GM12878 (cell line): ENCODE data around the gene LSM14A. TPM values are rescaled to one million over a fixed set of nuclear protein-coding genes. Genes with fewer than 3 reads are reported as not detected.

Experiments
- ATAC-seq: fragments of 200-7000 bp; cut with Tn5 transposase; 3 replicates; pipeline ENCODE4 v1.9.1; 2020; ENCODE audit warnings: mild to moderate bottlenecking, moderate library complexity
- BruUV-seq: library from RNA; stranded (reverse); fragments of 400-500 nt; replicated peaks from 2 replicates; lab custom pipeline; 2021; lab: Mats Ljungman, UMichigan
- CTCF ChIA-PET: fragments of 300-600 bp; sonication (Branson Sonifier 250); formaldehyde crosslinking; extraction: SDS; loops from one replicate; lab custom pipeline; 2021; ENCODE audit warnings: inconsistent platforms; lab: Yijun Ruan, JAX
- POLR2A ChIA-PET: fragments of 350-600 bp; formaldehyde crosslinking; extraction: SDS; loops from one replicate; lab custom pipeline; 2021; ENCODE audit warnings: inconsistent platforms; lab: Charles Lee
- RAD21 ChIA-PET: fragments of 300-600 bp; sonication (Branson Sonifier 250); formaldehyde crosslinking; loops from one replicate; lab custom pipeline; 2023; ENCODE audit warnings: antibody characterized with exemption; ENCODE audit not compliant: unreplicated experiment; lab: Charles Lee
- SMC1A ChIA-PET: fragments of 300-600 bp; sonication (Branson Sonifier 250); formaldehyde crosslinking; loops from one replicate; lab custom pipeline; 2023; ENCODE audit not compliant: unreplicated experiment, uncharacterized antibody; lab: Charles Lee
- DNase-seq: peaks from one replicate; pipeline ENCODE4 v3.0.0-alpha.2; 2011; ENCODE audit warnings: low read depth, low spot score
- FAIRE-seq: peaks from 3 replicates; lab custom pipeline; 2011; peaks lifted over from hg19 to GRCh38; lab: Jason Lieb, UNC
- H2AFZ ChIP-seq: 2 replicates; pipeline ENCODE4 v1.6.0; 2011; ENCODE audit warnings: low read depth, low read length, control low read depth; ENCODE audit not compliant: control insufficient read depth
- H3K27ac ChIP-seq: 2 replicates; pipeline ENCODE4 v1.5.1; 2011; ENCODE audit warnings: control low read depth; ENCODE audit not compliant: control insufficient read depth, insufficient read depth
- H3K27me3 ChIP-seq, 2 experiments: replicated peaks in 1 of 2; 2 replicates each; pipeline versions ENCODE4 v1.6.0 to v1.6.1; 2011; ENCODE audit warnings: low read length in 1 of 2; ENCODE audit not compliant: control insufficient read depth in 2 of 2, insufficient read depth in 2 of 2
- H3K36me3 ChIP-seq, 2 experiments: 2 replicates each; pipeline ENCODE4 v1.5.1; 2011; ENCODE audit warnings: low read length in 1 of 2; ENCODE audit not compliant: control insufficient read depth in 2 of 2, insufficient read depth in 2 of 2
- H3K4me1 ChIP-seq: 2 replicates; pipeline ENCODE4 v1.6.1; 2011; ENCODE audit warnings: mild to moderate bottlenecking, low read length, moderate library complexity, mixed read lengths; ENCODE audit not compliant: control insufficient read depth, insufficient read depth
- H3K4me2 ChIP-seq: 2 replicates; pipeline ENCODE4 v1.6.0; 2011; ENCODE audit warnings: control low read depth; ENCODE audit not compliant: control insufficient read depth, insufficient read depth
- H3K4me3 ChIP-seq: fragments of 200-600 bp; sonication (generic); 2 replicates; pipeline ENCODE4 v1.5.1; 2016
- H3K79me2 ChIP-seq: 2 replicates; pipeline ENCODE4 v1.6.0; 2011; ENCODE audit warnings: low read length; ENCODE audit not compliant: control insufficient read depth, insufficient read depth
- H3K9ac ChIP-seq: 2 replicates; pipeline ENCODE4 v1.8.0; 2011; ENCODE audit warnings: low read length, control low read depth, mixed read lengths; ENCODE audit not compliant: control insufficient read depth, insufficient read depth
- H3K9me3 ChIP-seq: replicated peaks from 3 replicates; pipeline ENCODE4 v1.5.1; 2011; ENCODE audit warnings: mild to moderate bottlenecking, low read length; ENCODE audit not compliant: control insufficient read depth, insufficient read depth
- H4K20me1 ChIP-seq: 2 replicates; pipeline ENCODE4 v1.6.0; 2011; ENCODE audit not compliant: control insufficient read depth, insufficient read depth
- CHD2 ChIP-seq: IDR thresholded peaks from 2 replicates; pipeline ENCODE4 v1.6.1; 2011; ENCODE audit warnings: low read depth, low read length, improper control_type of control experiment, borderline replicate concordance
- EGR1 ChIP-seq, 2 experiments: IDR thresholded peaks; 1 replicate in 1 of 2; 2 replicates in 1 of 2; pipeline ENCODE4 v1.6.1; 2011 to 2012; ENCODE audit warnings: low read depth in 2 of 2, low read length in 2 of 2, borderline replicate concordance in 1 of 2, mild to moderate bottlenecking in 1 of 2, moderate library complexity in 1 of 2
- ETV6 ChIP-seq, 2 experiments: fragments of 450-650 bp in 1 of 2; IDR thresholded peaks in 1 of 2; conservative IDR thresholded peaks in 1 of 2; 2 replicates each; pipeline ENCODE4 v1.6.1; 2014; ENCODE audit warnings: antibody characterized with exemption in 1 of 2, borderline replicate concordance in 1 of 2, low read depth in 1 of 2, mild to moderate bottlenecking in 1 of 2, moderate library complexity in 1 of 2
- FOXK2 ChIP-seq: fragments of 450-650 bp; IDR thresholded peaks from 2 replicates; pipeline ENCODE4 v1.6.1; 2017; ENCODE audit warnings: mild to moderate bottlenecking, moderate library complexity
- KDM1A ChIP-seq: fragments of 200-600 bp; sonication (generic); IDR thresholded peaks from 2 replicates; pipeline ENCODE4 v1.6.1; 2016; ENCODE audit warnings: borderline replicate concordance
- PML ChIP-seq: IDR thresholded peaks from 2 replicates; pipeline ENCODE4 v1.6.1; 2012; ENCODE audit warnings: low read length, inconsistent platforms
- RAD51 ChIP-seq: fragments of 450-650 bp; IDR thresholded peaks from 2 replicates; pipeline ENCODE4 v1.6.1; 2016; ENCODE audit warnings: moderate library complexity, mild to moderate bottlenecking, inconsistent platforms
- RBBP5 ChIP-seq: fragments of 200-600 bp; sonication (generic); conservative IDR thresholded peaks from 2 replicates; pipeline ENCODE4 v1.6.1; 2016
- RELA ChIP-seq: fragments of 450-650 bp; IDR thresholded peaks from 2 replicates; pipeline ENCODE4 v1.8.0; 2014; ENCODE audit warnings: borderline replicate concordance; ENCODE audit not compliant: partially characterized antibody
- WGBS: methylation state at CpG from one replicate; pipeline ENCODE4 v1.1.6; 2016; ENCODE audit warnings: low lambda C conversion rate; ENCODE audit not compliant: insufficient replicate concordance, insufficient coverage; ENCODE audit errors: missing lambda C conversion rate; 5-methylcytosine and 5-hydroxymethylcytosine counted together
- in situ Hi-C: fragments of 300-500 bp; cut with MboI; formaldehyde crosslinking; loops from 9 replicates; pipeline ENCODE4 v1.14.3; 2018; ENCODE audit warnings: mixed read lengths
- intact Hi-C: fragments of 100-400 bp; cut with micrococcal nuclease; formaldehyde crosslinking; loops from one replicate; pipeline ENCODE4 v1.14.2; 2022; ENCODE audit not compliant: unreplicated experiment
- polyA plus RNA-seq, 11 experiments: library from polyadenylated mRNA; depleted of rRNA in 4 of 11; unstranded in 6 of 11; stranded (reverse) in 5 of 11; fragments of >200 nt; fragmentation: Nextera tagmentation in 4 of 11; fragmentation: Illumina TruSeq in 1 of 11; extraction: Ambion mirVana in 4 of 11; extraction: Trizol in 1 of 11; gene quantifications; 1 replicate in 1 of 11; 2 replicates in 10 of 11; pipeline versions ENCODE4 v1.2.1 to v1.2.3, GENCODE V29; 2011 to 2016; ENCODE audit warnings: inconsistent platforms in 2 of 11, missing spikeins in 2 of 11, low read depth in 1 of 11
- total RNA-seq, 4 experiments: library from RNA; depleted of rRNA in 3 of 4; stranded (reverse); fragments of >200 nt in 3 of 4; fragmentation: Illumina TruSeq in 1 of 4; extraction: Trizol in 1 of 4; gene quantifications; 2 replicates each; pipeline versions ENCODE4 v1.2.1 to v1.2.3, GENCODE V29; 2013 to 2021

The LSM14A gene
- total and polyA plus RNA-seq, 10 of the 15 experiments (the other 5 are each of a cell fraction or from before 2014, with no cell fraction given) = 21.9 to 193 (median 89.4) TPM

- TF ChIP-seq EGR1 (IDR thresholded peaks at IDR 0.05; ENCODE audit: borderline replicate concordance in 1 of 2, low read depth in 2 of 2, low read length in 2 of 2) = peak in 1 of 2 experiments; percentile 42; a peak in 2 of 3 replicates
- TF ChIP-seq FOXK2 = no peak
Observed at GRCh38 chr19:34134190-34135053, 37.9 kb upstream of the LSM14A start (continued).

- TF ChIP-seq RBBP5 (no peak), RELA (no peak), KDM1A (no peak), ETV6 (conservative IDR thresholded peaks at IDR 0.05 in 1 of 2, IDR thresholded peaks at IDR 0.05 in 1 of 2; ENCODE audit: borderline replicate concordance in 1 of 2, low read depth in 1 of 2) (no peak), CHD2 (no peak), PML (no peak), RAD51 (no peak)
- RAD21 ChIA-PET = interaction anchor here (1.5 kb wide), 1 partner anchor 10 kb away, joined by 3 read pairs; no protein-coding TSS in a partner anchor
- ATAC-seq (no peak), FAIRE-seq (no peak), DNase-seq (no peak)
- H3K27ac ChIP-seq = no peak overlapping the region
- intact Hi-C loops = no loop called here
- CTCF ChIA-PET = interaction anchor here (1.0 to 1.5 kb wide), 3 partner anchors 9 to 94 kb away, joined by 3 to 5 read pairs (median 4); no protein-coding TSS in a partner anchor
- in situ Hi-C loops = no loop called here
- H4K20me1 ChIP-seq = no peaks in the 10 kb centered on the region
- BruUV-seq = no TSS peak
- peak overlapping the region; percentile 88; the same call in 1 of the 2 replicates for H2AFZ ChIP-seq
- H3K4me1 ChIP-seq = no peaks in the 10 kb centered on the region
- SMC1A ChIA-PET = interaction anchor here (1.3 kb wide), 1 partner anchor 43 kb away, joined by 3 read pairs; no protein-coding TSS in a partner anchor
- no peaks in the 10 kb centered on the region for H3K9me3 ChIP-seq
- H3K4me3 ChIP-seq = peak overlapping the region; percentile 64; the same call in 1 of the 2 replicates
- peak overlapping the region; percentile 85 for H3K9ac ChIP-seq
- H3K27me3 ChIP-seq = no peaks in the 10 kb centered on the region
- POLR2A ChIA-PET = interaction anchor here (0.6 to 0.7 kb wide), 3 partner anchors 50 to 262 kb away, joined by 3 to 4 read pairs (median 4); no protein-coding TSS in a partner anchor
- no peaks in the 10 kb centered on the region for H3K36me3 ChIP-seq
- H3K79me2 ChIP-seq = no peaks in the 10 kb centered on the region
- WGBS = 68% methylated on average over 22 of the region's 24 CpGs
- peak overlapping the region; percentile 90 for H3K4me2 ChIP-seq
Observed at GRCh38 chr19:34135054-34135800, 37.1 kb upstream of the LSM14A start.
